Upper lobe of left lung (tissue), 6 donors: Measurements from ENCODE around the gene GRIK2. TPM values are rescaled to one million over a fixed set of nuclear protein-coding genes. Genes with fewer than 3 reads are reported as not detected.

ENCODE experiments used
- ATAC-seq, 2 donors: fragments of 200-7000 bp; cut with Tn5 transposase; one replicate each; pipeline ENCODE4 v1.9.1; 2022; ENCODE audit warnings: mild to moderate bottlenecking in 2 of 2, moderate library complexity in 2 of 2; ENCODE audit not compliant: low FRiP score in 2 of 2
- DNase-seq, 2 donors: peaks; one replicate each; pipeline ENCODE4 v3.0.0-alpha.2; 2019 to 2020
- H3K27ac ChIP-seq, 4 donors: fragments of 200-600 bp; sonication (generic); one replicate each; pipeline ENCODE4 v1.5.1; 2016 to 2019
- H3K27me3 ChIP-seq, 4 donors: fragments of 200-600 bp; sonication (generic); one replicate each; pipeline ENCODE4 v1.5.1; 2017 to 2019
- H3K36me3 ChIP-seq, 4 donors: fragments of 200-600 bp; sonication (generic); one replicate each; pipeline ENCODE4 v1.5.1; 2016 to 2019
- H3K4me1 ChIP-seq, 4 donors: fragments of 200-600 bp; sonication (generic); one replicate each; pipeline ENCODE4 v1.5.1; 2018 to 2019
- H3K4me3 ChIP-seq, 4 donors: fragments of 200-600 bp; sonication (generic); one replicate each; pipeline ENCODE4 v1.5.1; 2017 to 2019; ENCODE audit warnings: mild to moderate bottlenecking in 2 of 4, moderate library complexity in 1 of 4
- H3K9me3 ChIP-seq, 4 donors: fragments of 200-600 bp; sonication (generic); one replicate each; pipeline ENCODE4 v1.5.1; 2018 to 2019
- CTCF ChIP-seq, 6 experiments: fragments of 450-650 bp in 4 of 6; fragments of 200-600 bp in 2 of 6; sonication (generic) in 2 of 6; IDR thresholded peaks; one replicate each; pipeline ENCODE4 v1.5.1; 2016 to 2019; ENCODE audit warnings: antibody characterized with exemption in 6 of 6
- EP300 ChIP-seq, 4 donors: sonication (generic); formaldehyde crosslinking; IDR thresholded peaks; one replicate each; pipeline ENCODE4 v1.5.1; 2017; ENCODE audit warnings: antibody characterized with exemption in 4 of 4, control low read depth in 2 of 4
- POLR2A ChIP-seq, 4 donors: fragments of 450-650 bp; IDR thresholded peaks; one replicate each; pipeline ENCODE4 v1.5.1; 2016 to 2017; ENCODE audit warnings: antibody characterized with exemption in 4 of 4, mild to moderate bottlenecking in 2 of 4
- POLR2AphosphoS5 ChIP-seq, 2 donors: sonication (generic); formaldehyde crosslinking; IDR thresholded peaks; one replicate each; pipeline ENCODE4 v1.5.1; 2017; ENCODE audit warnings: antibody characterized with exemption in 2 of 2
- WGBS, 2 donors: methylation state at CpG; one replicate each; pipeline ENCODE4 v1.1.5; 2017 to 2018; 5-methylcytosine and 5-hydroxymethylcytosine counted together
- total RNA-seq, 6 donors: library from RNA; depleted of rRNA in 4 of 6; stranded (reverse); fragments of >200 nt in 4 of 6; gene quantifications; one replicate each; pipeline versions ENCODE4 v1.1.0 to v1.2.1, GENCODE V29; 2016 to 2021
- donor health status: DM: no; HTN: no; CAD: no; lungs with moderate emphysema.
- donor health status: DM: no; HTN: yes; CAD: no; lungs with severe emphysema.

The GRIK2 gene
- total RNA-seq, 6 donors from 2014 or later, result 0.07 to 1.2 (median 0.50) TPM; not detected in 2

DNA sequence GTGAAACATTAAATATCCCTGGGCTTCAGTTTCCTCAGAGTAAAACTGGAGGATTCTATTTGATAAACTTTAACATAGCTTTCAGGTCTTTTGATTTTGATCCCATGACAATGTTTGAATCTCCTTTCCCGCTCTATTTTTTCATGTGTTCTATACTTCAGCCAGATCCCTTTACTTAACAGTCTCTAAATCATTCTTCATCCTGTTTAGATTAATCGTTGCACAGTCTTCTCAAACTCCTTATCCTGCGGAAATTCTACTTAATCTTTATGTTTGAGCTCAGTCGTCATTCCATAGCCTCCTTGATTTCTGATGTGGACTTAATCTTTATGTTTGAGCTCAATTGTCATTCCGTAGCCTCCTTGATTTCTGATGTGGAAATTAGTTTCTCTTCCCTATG lies 57.4 kb downstream of the GRIK2 start:
- no peaks in the 10 kb centered on the region for H3K4me1 ChIP-seq
- no peaks in the 10 kb centered on the region for H3K9me3 ChIP-seq
- 52 to 59% methylated on average over 5 of the region's 5 CpGs for WGBS, 2 donors
- DNase-seq (no peak), ATAC-seq (no peak)
- TF ChIP-seq EP300 (IDR thresholded peaks at IDR 0.05) (no peak), CTCF (IDR thresholded peaks at IDR 0.05) (no peak), POLR2A (IDR thresholded peaks at IDR 0.05) (no peak), POLR2AphosphoS5 (IDR thresholded peaks at IDR 0.05) (no peak)
- no peak overlapping the region for H3K4me3 ChIP-seq
- no peaks in the 10 kb centered on the region for H3K36me3 ChIP-seq
- no peaks in the 10 kb centered on the region for H3K27me3 ChIP-seq
- no peak overlapping the region for H3K27ac ChIP-seq

GRCh38 chr6:101451981-101452380 lies 58.5 kb downstream of the GRIK2 start:
- Histone ChIP-seq H3K4me1 (no peaks in the 10 kb centered on the region), H3K36me3 (no peaks in the 10 kb centered on the region), H3K27ac (no peak overlapping the region), H3K27me3 (no peaks in the 10 kb centered on the region), H3K9me3 (no peaks in the 10 kb centered on the region), H3K4me3 (no peak overlapping the region)
- 90 to 98% methylated on average over 1 of the region's 1 CpG for WGBS, 2 donors
- ATAC-seq (no peak), DNase-seq (no peak)
- TF ChIP-seq POLR2AphosphoS5 (IDR thresholded peaks at IDR 0.05), result no peak
- no peak for TF ChIP-seq POLR2A (IDR thresholded peaks at IDR 0.05)
- TF ChIP-seq EP300 (IDR thresholded peaks at IDR 0.05), result no peak
- no peak for TF ChIP-seq CTCF (IDR thresholded peaks at IDR 0.05)

GRCh38 chr6:101453221-101453620 lies 59.7 kb downstream of the GRIK2 start:
- H3K27ac ChIP-seq, result no peak overlapping the region
- H3K9me3 ChIP-seq, result no peaks in the 10 kb centered on the region
- ATAC-seq, result no peak
- no peak for TF ChIP-seq POLR2AphosphoS5 (IDR thresholded peaks at IDR 0.05)
- TF ChIP-seq POLR2A (IDR thresholded peaks at IDR 0.05), result no peak
- no peak for TF ChIP-seq CTCF (IDR thresholded peaks at IDR 0.05)
- TF ChIP-seq EP300 (IDR thresholded peaks at IDR 0.05), result no peak
- no peak overlapping the region for H3K4me3 ChIP-seq
- no peaks in the 10 kb centered on the region for H3K27me3 ChIP-seq
- no peaks in the 10 kb centered on the region for H3K4me1 ChIP-seq
- no peak for DNase-seq
- WGBS, 2 donors, result 66 to 68% methylated on average over 4 of the region's 4 CpGs
- H3K36me3 ChIP-seq, result no peaks in the 10 kb centered on the region

DNA sequence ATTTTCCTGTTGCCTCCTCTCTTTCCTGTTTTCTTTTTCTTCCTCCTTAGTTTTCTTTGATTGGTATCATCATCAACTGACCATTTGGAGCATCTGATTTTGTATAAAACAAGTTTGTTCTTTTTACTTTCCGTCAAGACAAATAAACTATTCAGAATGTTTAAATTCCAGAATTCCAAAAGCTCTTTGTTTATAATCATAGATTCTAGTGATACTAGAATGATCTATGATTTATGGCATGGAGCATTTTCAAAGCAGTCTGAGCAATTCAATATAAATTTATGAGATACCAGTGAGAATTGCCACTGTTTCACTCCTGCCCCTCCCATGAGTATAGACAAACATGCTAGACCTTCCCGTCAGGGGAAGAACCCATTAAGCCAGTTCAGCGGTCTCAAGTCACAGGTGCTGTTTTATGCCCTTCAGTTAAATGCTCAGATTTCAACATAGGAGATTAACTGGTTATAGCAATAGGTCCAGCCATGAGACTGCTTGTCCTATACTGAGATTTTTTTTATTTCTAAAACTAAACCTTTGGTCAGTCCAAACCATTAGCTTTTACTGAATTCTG lies 60.7 kb downstream of the GRIK2 start:
- Histone ChIP-seq H3K4me1 (no peaks in the 10 kb centered on the region), H3K4me3 (no peak overlapping the region), H3K27me3 (no peaks in the 10 kb centered on the region), H3K36me3 (no peaks in the 10 kb centered on the region), H3K9me3 (no peaks in the 10 kb centered on the region), H3K27ac (no peak overlapping the region)
- DNase-seq (no peak), ATAC-seq (no peak)
- TF ChIP-seq POLR2A (IDR thresholded peaks at IDR 0.05) (no peak), POLR2AphosphoS5 (IDR thresholded peaks at IDR 0.05) (no peak), EP300 (IDR thresholded peaks at IDR 0.05) (no peak), CTCF (IDR thresholded peaks at IDR 0.05) (no peak)
- WGBS, 2 donors, result 61 to 64% methylated on average over 3 of the region's 3 CpGs

GRCh38 chr6:101458336-101458735 lies 64.8 kb downstream of the GRIK2 start:
- Histone ChIP-seq H3K36me3 (no peaks in the 10 kb centered on the region), H3K27me3 (no peaks in the 10 kb centered on the region), H3K4me3 (no peak overlapping the region), H3K27ac (no peak overlapping the region), H3K4me1 (no peaks in the 10 kb centered on the region), H3K9me3 (no peaks in the 10 kb centered on the region)
- WGBS, 2 donors, result 87 to 88% methylated on average over 2 of the region's 2 CpGs
- ATAC-seq, result no peak
- no peak for DNase-seq
- no peak for TF ChIP-seq CTCF (IDR thresholded peaks at IDR 0.05)
- TF ChIP-seq EP300 (IDR thresholded peaks at IDR 0.05), result no peak
- no peak for TF ChIP-seq POLR2AphosphoS5 (IDR thresholded peaks at IDR 0.05)
- TF ChIP-seq POLR2A (IDR thresholded peaks at IDR 0.05), result no peak
